Myocyte (in vitro differentiated cells): ENCODE data around the gene DBN1. TPM values are rescaled to one million over a fixed set of nuclear protein-coding genes. Genes with fewer than 3 reads are reported as not detected.
"Not testable (repeated sequence)": the region's sequence is repeated elsewhere in the genome, so short reads cannot be mapped to it uniquely, and the experiment has no call there.

ENCODE experiments used
- DNase-seq: peaks from one replicate; pipeline ENCODE4 v3.0.0-alpha.2; 2012; ENCODE audit warnings: low read depth
- total RNA-seq: library from RNA; depleted of rRNA; stranded (reverse); fragments of >200 nt; gene quantifications from 2 replicates; pipeline ENCODE4 v1.2.3, GENCODE V29; 2014

Gene DBN1
- total RNA-seq, 1 donor from 2014 or later: 311 TPM

DNA sequence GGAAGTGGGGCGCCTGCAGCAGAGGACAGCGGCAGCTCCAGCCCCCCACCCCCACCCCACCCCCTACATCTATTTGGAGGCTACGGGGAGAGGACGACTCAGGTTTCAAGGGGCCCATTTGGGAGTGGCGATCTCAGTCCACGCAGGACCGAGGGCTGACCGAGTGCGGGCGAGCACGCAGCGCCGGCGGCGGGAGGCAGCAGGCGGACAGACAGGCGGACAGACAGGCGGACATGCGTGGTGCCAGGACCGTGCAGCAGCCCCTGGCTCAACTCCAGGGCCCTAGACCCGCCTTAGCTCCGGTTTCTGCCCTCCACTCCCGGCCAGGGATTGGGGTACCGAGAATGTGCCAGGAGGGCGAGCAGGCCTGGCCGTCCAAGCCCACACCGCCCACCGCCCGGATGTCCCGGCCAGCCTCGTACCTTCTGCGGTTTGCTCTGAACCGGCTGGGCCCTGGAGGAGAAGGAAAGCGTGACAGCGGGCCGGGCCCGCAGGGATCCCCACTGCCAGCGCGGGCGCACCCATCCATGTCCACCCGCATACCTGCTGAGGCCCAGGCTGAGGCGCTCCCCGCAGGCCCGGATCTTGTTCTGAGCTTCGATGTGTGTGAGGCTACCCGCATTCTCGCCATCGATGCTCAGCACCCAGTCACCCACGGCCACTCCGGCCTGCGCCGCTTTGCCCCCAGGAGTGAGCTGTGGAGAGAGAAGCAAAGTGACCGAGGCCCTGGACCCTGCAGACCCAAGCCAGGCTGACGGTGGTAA, 18.7 kb upstream of the DBN1 start:
- no peak for DNase-seq

DNA sequence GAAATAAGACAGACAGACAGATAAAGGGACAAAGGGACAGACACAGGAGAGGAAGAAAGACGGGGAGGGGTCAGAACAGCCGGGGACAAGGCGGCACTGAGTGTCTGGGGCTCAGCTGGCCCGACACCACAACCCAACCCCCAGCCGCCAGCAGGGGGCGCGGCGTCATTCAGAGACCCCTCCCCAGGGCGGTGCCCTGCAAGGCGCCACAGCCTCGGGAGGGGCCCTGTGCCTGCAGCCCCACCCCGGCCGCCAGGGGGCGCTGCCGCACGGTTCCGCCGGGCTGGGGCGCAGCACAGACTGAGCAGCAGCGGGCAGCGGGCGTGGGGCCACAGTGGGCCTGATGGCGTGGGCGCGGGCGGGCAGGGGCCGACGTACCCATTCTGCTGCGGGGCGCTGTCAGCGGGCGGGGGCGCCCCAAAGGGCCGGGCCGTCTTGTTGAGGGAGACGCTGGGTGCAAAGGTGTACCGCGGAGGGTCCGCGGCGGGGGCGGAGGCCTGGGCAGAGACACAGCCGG, 18.1 kb upstream of the DBN1 start:
- DNase-seq: no peak

DNA sequence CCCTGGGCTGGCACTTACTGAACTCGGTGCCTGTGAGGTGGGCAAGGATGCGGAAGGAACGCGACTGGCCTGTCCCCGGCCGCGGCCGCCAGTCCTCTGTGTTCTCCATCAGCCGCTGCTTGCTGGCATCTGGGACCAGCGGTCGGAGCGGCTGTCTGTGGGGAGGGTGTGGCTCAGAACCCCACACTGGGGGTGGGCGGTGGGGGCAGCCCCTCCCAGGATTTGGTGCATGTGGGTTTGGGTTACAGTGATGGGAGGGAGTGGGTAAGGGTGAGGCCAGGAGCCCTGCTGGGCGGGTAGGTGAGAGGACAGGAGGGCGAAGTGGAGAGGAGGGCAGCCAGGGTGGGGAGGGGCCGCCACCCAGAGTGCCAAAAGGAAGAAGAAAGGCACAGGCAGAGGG, 17.6 kb upstream of the DBN1 start:
- DNase-seq: no peak

DNA sequence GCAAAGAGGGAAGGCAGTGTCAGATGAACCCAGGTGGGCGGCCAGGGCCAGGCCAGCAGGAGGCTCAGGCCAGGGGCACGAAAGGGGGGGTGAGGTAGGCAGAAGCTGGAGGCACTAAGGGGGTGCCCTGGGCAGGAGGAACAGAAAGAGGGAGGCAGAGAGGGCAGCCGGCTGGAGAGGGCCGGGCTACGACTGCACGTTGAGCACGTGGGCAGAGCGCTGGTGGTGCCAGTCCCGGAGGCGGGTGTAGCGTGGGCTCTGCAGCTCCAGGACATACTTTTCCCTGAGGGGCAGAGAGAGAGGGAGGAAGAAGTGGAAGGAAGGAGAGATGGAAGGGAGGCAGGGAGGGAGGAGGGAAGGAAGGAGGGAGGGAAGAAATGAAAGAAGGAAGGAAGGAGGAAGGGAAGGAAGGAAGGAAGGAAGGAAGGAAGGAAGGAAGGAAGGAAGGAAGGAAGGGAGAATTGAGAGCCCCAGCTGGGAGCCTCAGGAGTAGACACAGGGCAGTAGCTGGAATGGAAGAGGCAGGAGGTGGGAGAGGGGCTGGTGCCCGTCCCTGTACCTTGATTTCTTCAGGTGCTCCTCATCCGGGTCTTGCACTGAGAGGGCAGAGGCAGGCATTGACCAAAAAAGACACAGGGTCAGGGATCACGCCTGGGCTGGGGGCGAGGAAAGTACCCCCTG, 17.0 kb upstream of the DBN1 start:
- DNase-seq: no peak

DNA sequence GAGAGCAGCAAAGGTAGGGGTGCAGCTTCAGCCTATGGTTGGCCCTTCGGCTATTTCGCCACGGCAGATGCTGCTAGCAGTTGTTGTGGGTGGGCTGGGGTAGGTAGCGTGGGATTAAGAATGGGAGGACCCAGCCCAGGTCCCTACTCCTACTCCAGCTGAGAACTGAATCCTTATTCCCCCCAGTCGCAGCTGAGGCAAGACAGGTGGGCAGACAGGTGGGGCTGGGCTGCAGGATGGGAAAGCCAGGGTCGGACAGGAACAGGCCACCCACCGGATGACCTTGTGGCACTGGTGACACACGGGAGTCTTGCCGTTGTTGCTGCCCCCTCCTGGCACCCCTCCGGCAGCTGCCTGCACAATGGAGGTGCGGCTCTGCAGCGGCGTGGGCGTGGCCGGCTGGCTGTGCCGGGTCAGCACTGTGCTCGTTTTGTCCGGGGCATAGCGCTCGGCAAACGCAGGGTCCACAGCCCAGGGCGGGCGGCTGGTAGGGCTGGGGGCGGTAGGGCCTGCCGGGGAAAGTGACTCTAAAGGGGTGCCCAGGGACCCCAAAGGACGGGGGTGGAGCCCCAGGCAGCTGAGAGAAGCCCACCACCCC, 15.8 kb upstream of the DBN1 start:
- DNase-seq: no peak

DNA sequence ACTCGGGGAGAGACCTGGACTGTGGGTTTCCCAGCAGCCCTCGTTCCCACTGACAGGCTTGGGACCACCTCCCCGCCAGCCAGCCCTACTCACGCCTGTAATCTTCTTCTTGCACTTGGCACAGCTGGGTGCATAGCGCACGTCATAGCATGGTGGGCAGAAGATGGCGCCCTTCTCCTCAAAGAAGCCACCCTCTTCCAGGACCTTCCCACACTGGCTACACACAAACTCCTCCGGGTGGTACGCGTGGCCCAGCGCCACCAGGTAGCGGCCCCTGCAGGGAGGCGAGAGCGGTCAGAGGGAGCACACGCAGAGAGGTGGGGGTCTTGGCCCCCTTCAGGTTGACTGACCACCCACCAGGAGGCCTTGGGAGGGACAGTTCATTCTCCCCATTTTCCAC, 14.5 kb upstream of the DBN1 start:
- DNase-seq: no peak

DNA sequence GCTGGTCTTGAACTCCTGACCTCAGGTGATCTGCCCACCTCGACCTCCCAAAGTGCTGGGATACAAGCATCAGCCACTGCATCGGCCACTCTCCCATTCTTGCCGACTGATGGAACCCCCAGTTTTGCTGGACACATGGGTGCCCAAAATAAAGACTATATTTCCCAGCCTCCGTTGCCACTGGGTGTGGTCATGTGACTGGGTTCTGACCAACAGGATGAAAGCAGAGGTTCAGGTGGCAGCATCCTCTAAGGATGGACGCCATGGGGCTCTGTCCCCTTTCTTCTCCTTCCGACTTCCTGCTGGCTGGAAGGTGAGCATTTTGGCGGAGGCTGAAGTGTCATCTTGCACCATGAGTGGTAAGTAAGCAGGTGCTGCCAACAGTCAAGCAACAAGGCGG, 13.7 kb upstream of the DBN1 start:
- no peak for DNase-seq

DNA sequence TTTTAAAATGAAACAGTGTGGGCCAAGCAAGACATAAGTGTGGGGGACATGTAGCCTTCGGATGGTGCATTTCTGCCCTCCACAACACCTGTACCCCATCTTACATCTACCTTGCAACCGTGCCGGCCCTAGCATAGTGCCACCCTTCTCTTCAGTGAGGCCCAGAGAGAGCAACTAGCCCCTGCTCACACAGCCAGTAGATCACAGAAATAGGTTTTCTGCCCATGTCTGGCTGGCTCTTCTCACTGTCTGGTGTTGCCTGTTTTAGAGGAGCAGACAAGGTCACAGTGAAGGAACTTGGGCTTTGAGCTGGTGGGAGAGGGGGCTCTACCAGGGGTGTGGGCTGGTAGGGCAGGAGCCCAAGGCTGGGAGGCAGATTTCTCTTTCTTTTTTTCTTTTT, 12.8 kb upstream of the DBN1 start:
- no peak for DNase-seq

DNA sequence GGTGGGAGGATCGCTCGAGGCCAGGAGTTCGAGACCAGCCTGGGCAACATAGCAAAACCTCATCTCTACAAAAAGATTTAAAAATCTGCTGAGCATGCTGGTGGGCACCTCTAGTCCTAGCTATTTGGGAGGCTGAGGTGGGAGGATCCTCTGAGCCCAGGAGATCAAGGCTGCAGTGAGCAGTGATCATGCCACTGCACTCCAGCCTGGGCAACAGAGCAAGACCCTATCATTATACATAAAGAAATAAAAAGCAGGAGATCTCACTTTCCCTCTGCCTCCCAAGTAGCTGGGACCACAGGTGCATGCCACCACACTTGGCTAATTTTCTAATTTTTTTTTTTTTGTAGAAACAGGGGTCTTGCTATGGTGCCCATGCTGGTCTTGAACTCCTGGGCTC, 12.3 kb upstream of the DBN1 start:
- not testable (repeated sequence) for DNase-seq

DNA sequence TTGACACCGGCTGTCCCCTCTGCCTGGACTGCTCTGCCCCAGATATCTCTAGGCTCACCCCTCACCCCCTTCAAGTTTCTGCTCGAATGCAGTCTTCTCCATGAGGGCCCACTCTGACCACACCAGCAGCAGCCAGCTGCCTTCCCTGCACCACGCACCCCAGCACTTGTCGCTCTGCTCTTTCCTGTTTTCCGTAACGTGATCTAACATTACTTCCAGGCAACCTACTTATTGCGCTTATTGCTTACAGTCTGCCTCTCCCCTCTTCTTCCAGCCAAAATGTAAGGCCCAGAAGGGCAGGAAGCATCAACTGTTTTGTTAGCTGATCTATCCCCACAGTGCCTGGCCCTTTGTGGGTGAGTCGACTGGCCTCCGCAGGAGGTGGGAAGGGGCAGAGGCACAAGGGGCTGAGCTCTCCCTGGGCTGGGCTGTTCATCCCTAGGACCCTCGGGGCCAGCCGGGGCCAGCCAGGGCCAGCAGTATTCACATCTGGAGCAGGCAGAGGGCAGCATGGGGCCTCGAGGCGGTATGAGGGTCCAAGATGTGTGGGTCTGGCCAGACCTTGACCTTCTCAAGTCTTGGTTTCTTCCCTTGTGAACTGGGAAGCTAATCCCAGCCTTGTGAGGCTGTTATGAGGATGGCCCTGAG, 11.6 kb upstream of the DBN1 start:
- DNase-seq: peak; percentile 62

DNA sequence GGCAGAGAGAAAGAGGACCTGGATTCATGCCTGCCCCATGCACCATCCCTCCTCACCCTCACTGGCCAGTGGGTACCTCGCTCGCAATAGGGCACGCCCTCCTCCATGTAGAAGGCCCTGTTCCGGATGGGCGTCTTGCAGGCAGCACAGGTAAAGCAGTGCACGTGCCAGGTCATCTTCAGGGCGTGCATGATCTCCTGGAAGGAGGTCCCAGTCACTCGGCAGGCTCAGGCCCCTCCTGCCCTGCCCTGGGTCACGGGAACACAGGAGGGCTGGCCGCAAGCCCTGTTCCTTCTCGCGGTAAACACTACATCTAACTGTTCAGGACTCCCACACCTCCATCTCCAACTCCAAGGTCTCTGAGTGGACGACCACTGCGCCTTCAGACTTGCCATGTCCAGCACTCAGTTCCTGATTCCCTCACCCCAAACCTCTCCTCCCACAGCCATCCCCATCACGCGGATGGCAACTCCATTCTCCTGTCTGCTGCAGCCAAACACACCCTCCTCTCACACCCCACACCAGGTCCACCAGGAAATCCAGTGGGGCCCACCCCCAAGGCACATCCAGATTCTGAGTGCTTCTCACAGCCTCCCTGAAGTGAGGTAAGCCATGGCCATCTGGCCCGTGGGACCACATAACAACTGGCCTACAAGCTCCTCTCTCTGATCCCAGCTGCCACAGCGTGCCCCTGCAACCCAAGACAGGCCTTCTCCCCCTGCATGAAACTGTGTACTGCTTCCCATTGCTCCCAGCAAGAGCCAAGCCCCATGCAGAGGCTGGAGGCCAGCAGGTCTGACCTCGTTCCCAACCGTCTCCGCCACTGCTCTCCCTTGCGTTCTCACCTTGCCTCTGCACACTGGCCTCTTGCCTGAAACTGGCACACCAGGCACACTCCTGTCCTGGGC, 10.8 kb upstream of the DBN1 start:
- DNase-seq: peak; percentile 88

DNA sequence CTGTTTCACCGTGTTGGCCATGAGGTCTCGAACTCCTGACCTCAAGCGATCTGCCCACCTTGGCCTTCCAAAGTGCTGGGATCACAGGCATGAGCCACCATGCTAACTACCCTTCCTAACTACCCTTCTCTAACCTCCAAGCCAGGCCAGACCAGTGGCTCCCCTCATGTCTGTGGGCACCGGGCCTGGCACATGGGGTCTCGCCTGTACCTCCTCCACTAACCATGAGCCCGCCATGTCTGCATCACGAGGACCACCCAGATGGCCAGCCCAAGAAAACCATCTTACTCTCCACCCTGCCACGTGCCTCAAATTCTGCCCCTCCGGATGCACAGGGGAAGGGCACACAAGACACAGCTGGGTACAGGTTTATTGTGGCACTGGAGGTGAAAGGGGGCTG, 9.6 kb upstream of the DBN1 start:
- no peak for DNase-seq

DNA sequence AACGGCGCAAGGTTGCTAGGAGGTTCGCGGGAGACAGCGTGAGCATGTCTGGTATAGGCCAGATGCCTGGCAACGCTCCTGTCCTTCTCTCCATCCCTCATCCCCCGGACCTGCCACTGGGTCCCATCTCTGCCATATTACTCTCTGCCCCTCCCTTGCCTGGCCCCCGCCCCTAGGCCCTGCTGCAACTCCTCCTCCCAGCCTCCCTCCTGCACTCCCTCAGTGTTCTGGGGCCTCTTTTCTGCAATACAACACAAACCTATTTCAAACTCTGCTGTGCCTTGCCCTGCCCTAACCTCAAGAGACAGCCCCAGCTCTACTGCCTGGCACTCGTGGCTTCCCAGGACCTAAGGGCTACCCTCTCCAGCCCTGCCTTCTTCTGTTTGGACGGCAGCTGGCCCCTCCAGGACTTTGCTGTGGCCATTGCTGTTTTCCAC, 8.9 kb upstream of the DBN1 start:
- DNase-seq: peak; percentile 66

DNA sequence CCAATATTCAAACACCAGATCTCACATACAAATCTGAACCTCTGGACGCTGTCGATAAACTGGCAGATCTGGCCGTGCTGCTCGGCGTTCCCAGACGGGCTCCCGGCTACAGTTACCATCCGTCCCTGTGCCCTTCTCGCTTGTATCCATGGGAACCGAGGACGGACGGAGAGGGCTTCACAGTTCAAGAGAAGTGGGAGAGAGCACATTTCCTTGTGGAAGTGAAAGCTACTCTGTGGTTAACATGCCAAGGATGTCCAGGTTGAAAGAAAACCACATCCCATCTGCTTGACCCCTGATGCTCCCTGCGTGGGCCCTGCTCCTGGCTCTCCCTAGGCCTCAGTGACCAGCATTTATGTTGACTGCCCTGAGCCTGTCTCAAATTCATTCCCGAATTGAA, 6.3 kb upstream of the DBN1 start:
- DNase-seq: peak; percentile 87

DNA sequence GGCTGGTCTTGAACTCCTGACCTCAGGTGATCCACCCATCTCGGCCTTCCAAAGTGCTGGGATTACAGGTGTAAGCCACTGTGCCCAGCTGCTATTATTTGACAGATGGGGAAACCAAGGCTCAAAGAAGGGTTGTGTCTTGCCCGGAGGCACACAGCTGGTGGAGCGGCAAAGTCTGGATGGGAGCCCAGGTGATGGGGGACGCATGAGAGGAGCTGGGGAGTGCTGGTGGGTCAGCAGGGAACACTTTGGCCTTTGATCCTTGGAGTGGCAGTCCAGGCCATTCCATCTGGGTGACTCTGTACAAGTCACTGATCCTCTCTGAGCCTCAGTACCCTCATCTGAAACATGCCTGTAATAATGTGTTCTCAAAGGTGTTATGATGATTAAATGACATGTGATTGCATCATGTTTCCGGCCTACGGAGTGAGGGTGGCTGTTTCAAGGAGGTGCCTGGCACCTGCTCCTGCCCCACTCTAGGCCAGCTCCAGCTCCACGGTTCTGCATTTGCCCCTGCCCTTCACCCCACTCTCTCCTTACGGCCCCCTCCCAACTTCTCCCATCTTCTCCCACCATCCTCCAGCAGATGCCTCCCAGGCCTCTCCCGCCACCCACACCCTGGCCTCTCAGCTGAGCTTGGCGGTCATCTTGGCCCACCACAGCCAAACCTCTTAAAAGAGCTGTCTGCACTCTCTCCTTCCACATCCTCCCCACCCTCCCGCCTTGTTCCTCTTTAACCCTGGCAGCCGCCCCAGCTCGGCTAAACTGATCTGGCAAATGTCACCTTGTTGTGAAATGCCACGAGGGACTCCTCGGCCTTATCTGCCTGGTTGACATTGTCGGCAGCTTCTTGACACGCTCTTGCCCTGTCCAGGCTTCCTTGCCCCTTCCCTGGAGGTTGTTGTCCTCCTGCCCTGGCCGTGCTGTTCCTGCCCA, 5.5 kb upstream of the DBN1 start:
- DNase-seq: peak; percentile 53

DNA sequence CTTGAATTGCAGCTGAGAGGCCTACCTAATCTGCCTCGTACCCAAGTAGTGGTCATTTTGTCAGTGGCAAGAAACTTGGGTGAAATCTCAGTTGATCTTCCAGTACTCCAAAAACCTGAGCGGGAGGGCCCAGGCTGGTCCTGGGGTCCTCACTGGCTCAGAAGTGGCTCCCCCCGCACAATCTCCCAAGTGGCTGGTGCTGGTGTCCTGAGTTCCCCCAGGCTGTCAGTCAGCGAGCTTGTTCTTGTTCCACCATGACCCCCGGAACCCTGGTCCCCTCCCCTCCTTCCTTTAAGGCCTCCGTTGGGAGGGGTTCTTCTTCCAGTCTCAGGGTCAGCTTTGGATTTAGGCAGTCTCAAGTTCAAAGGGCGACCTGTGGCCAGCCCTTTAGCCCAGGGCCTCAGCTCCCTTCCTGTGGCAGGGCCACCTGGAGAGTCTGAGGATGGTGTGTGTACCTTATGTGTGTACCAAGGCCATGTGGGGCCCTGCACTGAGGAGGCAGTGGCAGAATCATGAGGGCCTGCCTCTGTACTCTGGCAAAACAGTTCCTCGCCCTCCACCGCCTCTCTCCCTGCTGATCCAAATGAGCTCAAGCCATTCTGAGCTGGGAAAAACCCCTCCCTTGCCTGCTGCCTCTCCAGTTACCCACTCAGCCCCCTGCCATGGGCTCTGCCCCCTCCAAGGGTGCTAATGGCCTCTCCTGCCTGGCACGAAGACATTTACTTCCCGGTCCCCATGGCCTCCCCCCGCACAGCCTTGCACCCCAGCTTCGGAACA, 4.5 kb upstream of the DBN1 start:
- no peak for DNase-seq

DNA sequence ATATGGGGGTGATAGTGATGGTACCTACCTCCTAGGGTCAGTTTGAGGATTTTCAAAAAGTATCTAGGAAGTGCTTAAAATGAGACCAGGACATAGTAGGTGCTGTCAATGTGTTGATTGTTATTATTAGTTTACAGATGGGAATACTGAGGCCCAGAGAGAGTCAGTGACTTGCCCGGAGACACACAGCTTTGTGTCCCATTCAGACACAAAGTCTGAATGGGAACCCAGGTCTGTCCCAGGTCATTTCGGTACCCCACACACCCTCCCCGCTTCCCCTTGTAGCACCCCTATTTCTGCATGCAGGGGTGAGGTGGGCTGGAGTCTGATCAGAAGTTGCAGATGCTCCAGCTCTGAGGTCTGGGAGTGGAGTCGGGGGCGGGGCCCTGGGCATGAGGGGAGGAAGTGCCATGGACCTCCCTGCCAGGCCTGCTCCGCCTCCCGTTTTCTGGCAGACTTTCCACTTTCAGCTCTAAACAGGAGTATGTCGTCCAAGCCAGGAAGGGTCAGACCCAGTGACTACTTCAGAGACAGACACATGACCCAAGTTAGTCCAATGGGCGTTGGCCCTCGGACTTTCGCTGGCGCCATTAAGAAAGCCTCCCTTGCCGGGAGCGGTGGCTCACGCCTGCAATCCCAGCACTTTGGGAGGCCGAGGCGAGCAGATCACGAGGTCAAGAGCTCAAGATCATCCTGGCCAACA, 3.2 kb upstream of the DBN1 start:
- no peak for DNase-seq
